GM10248 (cell line): ENCODE measurements around the gene KNOP1.

Experiments
- CTCF ChIA-PET: fragments of 300-600 bp; sonication (Branson Sonifier 250); formaldehyde crosslinking; extraction: SDS; loops from one replicate; lab custom pipeline; 2021; ENCODE audit warnings: antibody characterized with exemption; lab: Yijun Ruan, JAX
- POLR2A ChIA-PET: fragments of 350-650 bp; sonication (Branson Sonifier 250); formaldehyde crosslinking; extraction: SDS; loops from one replicate; lab custom pipeline; 2020; ENCODE audit warnings: antibody characterized with exemption; lab: Yijun Ruan, JAX
- DNase-seq: peaks from one replicate; pipeline ENCODE4 v3.0.0; 2012; ENCODE audit errors: extremely low spot score
- TF ChIP-seq, protein P1 (sequence below): IDR thresholded peaks from 2 replicates; pipeline ENCODE4 v1.5.1; 2012; ENCODE audit warnings: mild to moderate bottlenecking, low read depth; ENCODE audit errors: extremely low read depth, missing control alignments, control extremely low read depth

The KNOP1 gene

GRCh38 chr16:19655242-19655777 is 62.7 kb downstream of the KNOP1 start:
- DNase-seq, result no peak
- ChIA-PET CTCF (interaction anchor here (1.0 to 1.5 kb wide), 2 partner anchors 14 to 16 kb away, joined by 3 to 4 read pairs; no protein-coding TSS in a partner anchor), POLR2A (no interaction called here)
- TF ChIP-seq, protein P1, sequence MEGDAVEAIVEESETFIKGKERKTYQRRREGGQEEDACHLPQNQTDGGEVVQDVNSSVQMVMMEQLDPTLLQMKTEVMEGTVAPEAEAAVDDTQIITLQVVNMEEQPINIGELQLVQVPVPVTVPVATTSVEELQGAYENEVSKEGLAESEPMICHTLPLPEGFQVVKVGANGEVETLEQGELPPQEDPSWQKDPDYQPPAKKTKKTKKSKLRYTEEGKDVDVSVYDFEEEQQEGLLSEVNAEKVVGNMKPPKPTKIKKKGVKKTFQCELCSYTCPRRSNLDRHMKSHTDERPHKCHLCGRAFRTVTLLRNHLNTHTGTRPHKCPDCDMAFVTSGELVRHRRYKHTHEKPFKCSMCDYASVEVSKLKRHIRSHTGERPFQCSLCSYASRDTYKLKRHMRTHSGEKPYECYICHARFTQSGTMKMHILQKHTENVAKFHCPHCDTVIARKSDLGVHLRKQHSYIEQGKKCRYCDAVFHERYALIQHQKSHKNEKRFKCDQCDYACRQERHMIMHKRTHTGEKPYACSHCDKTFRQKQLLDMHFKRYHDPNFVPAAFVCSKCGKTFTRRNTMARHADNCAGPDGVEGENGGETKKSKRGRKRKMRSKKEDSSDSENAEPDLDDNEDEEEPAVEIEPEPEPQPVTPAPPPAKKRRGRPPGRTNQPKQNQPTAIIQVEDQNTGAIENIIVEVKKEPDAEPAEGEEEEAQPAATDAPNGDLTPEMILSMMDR, result no peak

- CTCF ChIA-PET, result interaction anchor here (0.7 to 1.0 kb wide), 2 partner anchors 13 to 254 kb away, joined by 3 read pairs; no protein-coding TSS in a partner anchor
- TF ChIP-seq, protein P1, result no peak
- POLR2A ChIA-PET, result no interaction called here
Measured at GRCh38 chr16:19654147-19654546, 63.9 kb downstream of the KNOP1 start.

More at GRCh38 chr16:19654147-19654546, 63.9 kb downstream of the KNOP1 start:
- no peak for DNase-seq
